Stimulated activated CD4-positive, alpha-beta T cell treated with anti-CD3 and anti-CD28 coated beads, Interleukin-12 subunit alpha, Interleukin-12 subunit beta, amount 100 ng/mL, for 24 hours (primary cell): Measurements from ENCODE around the gene PHLPP1.

ENCODE experiments used
- DNase-seq, 2 experiments: peaks; one replicate each; pipeline ENCODE4 v3.0.0-alpha.2; 2020; ENCODE audit warnings: low read depth in 2 of 2

Gene PHLPP1

DNA sequence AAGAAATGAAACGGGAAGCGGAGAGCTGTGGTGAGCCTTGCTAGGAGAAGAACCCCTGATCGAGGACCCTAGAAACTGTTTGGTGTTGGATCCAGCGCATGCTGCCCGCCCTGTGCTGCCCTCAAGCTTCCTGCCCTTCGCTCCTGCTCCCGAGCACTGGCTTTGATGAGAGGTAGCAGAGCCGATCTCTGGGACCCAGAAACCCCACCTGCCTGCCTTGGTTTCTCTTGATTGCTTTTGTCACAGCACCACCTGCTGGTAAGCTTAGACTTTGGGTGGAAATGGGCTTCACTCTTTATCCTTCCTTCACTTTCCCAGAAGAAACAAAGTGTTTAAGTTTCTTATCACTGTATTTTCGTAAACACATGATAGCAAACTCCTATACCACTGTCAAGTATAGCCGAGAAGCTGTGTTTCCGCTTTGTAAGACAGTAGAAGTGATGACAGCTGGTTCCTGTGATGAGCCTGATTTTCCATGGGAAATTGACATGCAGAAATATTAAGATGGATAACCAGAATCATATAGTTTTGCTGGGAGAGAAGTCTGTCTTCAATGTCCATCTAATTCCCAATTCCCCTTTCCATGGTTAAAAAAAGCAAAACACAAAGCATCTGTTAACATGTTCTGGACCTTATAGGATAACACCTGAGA, 267.4 kb downstream of the PHLPP1 start:
- DNase-seq = peak; percentile 18 to 38

DNA sequence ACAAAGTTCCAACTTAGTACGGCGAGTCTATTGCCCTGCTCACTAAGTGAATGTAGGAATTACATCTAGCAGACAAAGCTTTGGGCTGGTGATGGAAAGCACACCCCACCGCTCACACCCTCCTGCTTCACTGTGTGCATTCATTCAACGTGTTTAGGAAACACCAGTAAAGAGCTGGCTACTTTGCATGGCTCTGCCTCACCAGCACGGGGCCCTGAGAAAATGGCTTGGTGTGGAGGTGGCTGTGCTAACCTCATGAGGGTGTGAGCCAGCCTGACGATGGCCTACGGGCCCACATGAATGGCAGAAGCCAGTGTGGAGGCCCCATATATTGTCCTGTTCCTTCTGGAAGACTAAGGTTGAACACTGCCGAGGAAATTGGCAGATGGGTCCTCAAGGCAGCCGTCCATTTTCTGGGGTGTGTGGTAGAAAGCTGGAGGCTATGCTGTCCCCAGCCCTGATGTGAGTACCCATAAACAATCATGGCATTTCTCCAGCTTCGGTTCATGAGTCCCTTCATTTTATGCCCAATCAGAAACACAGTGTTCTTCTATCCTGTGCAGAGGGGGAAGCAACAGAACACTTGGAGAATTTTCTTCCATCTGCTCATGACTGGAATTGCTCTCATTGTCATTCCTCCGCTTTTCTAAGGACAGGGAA, 269.4 kb downstream of the PHLPP1 start:
- no peak for DNase-seq

DNA sequence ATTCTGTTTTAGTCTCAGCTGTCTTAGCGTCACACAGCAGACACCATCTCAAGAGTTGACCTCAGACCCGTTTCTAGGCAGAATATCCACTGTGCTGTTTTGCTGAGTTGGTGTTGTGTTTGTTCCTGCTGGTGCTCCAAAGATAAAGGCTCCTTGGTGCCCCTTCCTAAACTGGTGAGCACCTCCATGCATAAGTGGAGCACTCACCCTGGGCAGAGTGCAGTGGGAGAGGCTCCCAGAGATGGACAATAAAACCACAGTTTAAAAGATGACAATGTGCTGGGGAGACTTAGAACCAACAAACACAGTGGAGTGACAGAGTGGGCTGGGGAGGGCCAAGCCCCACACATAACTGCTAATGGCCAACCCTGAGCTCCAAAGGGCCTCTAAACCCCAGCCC, 271.1 kb downstream of the PHLPP1 start:
- DNase-seq = no peak

DNA sequence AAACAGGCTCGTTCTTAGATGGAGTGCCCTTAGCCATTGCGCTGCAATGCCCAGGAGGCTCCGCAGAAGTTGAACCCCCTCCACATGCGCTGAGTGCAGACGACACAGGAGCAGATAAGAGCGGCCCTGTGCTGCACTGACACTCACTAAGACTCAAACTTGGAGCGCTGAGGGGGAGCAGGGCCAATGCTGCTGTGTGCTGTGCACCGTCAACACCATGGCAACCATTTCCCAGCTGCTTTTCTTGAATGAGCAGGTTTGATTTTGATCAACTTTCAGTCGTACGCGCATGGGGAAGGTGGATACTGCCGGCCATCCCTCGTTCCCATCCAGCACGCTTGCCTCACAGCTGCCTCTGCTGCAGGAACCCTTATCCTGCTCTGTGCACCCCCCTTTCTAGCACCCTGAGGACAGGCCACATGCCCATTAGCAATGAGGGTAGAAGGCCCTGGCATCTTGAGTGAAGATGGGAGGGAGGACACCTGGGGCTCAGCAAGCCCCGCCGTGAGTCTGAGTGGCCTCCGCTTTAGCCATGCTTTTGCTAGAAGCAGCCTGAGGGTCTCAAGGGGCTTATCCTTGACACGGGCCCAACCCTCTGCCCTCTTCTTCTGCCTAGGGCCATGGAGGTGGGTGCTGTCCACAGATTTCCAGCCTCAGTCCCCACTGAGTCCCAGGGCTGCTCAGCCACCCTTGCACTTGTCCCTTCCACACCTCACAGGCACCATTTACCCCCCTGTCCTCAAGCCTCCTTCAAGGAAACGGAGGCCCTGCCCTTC, 271.9 kb downstream of the PHLPP1 start:
- DNase-seq = no peak

DNA sequence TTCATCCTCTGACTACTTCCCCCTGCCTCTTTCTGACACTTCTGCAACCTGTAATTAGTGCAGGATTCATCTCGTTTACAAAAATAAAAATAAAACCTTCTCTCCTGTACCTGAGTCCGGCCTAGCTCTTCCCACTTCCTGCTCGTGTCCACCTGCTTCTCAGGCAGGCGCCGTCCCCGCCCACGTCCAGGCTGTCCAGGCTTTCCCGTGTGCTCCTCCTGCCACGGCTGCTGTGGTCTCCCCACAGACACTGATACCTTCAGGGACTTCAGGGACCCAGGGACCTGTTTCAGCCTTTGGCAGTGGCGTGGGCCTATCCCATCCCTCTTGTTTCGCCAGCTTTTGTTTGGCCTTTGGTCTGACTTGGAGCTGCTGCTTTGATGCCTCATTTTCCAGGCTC, 272.5 kb downstream of the PHLPP1 start:
- DNase-seq = no peak

DNA sequence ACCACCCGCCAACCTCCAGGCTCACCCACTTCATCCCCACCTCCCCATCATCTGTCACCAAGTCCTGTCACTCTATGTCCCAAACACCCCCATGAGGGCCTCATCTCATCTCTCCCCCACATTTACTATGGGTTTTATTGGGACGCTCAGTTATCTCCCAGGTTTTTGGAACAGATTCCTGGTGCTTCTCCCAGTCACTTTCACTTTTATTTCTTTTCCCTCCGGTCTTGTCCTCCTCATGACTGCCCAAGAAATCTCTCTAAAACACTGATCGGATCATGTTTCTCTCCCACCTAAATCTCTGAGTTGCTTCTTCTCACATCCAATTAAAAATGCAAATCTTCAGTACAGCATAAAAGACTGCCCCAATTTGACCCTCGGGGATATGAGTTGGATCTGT, 273.1 kb downstream of the PHLPP1 start:
- no peak for DNase-seq

DNA sequence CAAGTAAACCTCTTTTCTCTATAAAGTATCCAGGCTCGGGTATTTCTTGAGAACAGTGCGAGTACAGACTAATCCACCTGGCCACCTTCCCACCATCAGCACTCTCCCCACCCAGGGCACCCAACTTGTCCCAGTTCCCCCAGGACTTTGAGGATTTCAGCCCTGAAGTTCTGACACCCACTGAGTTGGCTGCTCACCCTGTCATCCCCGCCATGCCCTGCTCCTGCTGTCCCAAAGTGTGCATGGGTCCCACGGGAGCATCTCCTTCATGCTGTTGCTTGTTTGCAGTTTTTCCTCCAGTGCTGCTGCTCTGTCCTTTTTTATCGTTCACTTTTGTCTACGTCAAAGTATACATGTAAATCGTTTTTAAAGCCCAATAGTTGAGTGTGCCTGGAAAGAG, 273.9 kb downstream of the PHLPP1 start:
- no peak for DNase-seq

DNA sequence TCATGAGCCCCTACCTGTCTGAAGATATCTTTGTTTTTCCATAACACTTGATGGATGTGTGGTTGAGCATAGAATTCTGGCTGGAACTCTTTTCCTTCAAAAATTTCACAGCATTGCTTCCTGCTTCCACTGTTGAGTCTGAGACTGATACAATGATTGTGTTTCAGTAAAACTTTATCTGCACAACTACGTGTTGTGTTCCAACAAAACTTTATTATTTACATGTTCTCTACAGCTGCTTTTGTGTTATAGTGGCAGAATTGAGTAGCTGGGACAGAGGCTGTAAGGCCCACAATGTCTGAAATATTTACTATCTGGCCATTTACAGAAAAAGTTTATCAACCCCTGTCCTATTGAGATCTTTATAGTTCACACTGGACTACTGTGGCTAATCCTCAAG, 275.3 kb downstream of the PHLPP1 start:
- no peak for DNase-seq

DNA sequence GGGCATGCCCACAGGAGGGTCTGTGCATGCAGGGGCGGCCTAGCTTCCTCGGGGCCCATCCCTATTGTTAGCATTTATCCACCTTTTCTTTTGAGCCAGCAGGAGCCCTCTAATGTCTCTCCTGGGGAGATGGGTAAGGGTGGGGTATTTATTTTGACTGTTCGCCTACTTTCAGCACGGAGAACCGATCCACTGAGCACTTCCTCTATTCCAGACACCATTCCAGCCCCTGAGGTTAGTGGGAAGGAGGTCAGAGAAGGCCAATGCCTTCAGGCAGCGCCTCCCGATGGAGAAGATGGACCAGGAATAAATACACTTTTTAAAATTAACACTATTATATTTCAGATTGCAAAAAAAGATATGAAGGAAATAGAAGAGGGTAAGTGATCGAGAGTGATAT, 276.0 kb downstream of the PHLPP1 start:
- DNase-seq = no peak

DNA sequence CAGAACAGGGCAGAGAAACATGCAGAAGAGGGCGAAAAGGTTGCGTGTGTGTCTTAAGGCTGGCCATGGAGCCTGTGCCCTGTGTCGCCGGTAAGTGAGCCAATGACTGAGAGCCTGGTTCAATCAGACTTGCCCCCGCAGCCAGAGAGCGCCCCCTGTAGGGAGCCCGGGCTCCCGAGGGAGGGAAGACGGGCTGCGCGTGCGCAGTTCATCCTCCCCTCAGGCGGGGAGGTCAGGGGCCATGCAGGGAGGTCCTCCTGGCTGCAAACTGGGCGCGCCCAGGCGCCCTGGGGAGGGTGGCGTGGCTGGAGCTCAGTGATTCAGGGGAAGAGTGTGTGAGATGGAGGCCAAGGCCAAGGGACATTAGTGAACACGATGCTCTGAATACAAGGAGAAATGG, 276.6 kb downstream of the PHLPP1 start:
- no peak for DNase-seq

DNA sequence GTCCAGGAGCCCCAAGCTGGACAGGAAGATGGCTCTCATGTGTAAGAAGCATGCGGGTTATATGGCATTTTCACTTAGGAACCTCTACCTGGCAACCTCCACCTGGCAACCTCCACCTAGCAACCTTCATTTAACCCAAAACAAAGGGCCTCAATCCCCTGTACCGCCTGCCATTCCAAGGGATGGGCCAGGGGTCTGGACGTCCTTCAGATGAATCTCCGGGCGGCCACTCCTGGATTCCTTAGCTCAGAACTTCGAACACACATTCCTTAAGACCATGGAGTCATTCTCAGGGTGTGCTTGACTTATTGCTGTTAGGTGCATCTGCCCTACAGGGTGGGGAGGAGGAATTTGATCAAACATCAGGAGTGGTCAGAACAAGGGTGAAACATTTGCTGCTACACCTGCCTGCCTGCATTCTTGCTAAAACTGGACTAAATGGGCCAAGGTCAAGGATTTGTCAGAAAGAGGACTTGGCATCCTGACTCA, 277.6 kb downstream of the PHLPP1 start:
- DNase-seq = no peak

DNA sequence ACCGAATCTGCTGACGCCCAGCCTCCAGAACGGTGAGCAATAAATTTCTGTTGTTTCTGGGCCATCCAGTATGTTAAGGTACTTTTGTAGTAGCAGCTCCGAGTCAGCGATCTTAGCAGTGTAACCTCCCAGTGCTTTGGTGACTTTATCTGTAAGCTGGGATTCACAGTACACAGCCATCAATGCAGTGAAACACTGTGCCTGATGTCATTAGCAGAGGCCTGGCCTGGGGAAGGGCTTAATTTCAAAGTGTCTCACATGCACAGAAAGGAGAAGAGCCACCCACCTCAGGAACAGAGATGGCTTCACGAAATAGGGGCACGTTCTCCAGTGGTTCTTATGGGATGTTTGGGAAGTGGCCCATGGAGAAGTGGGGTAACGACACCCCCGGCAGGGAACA, 281.2 kb downstream of the PHLPP1 start:
- no peak for DNase-seq

DNA sequence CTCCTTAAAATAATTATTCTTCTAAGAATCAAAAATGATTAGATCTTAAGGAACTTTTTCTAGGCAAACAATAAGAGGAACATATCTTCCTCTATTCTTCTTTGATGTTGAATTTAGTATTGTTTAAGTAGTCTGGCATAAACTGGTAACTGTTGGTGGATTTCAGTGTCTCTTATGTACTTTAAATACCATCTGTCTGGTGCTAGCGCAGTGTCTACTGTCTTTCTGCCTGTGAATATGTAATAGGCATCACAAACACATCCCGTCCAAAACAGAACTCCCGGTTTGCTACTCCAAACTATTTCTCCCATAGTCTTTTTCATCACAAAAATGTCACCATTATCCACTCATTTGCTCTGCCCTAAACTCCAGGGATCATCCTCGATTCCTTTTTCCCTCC, 281.7 kb downstream of the PHLPP1 start:
- no peak for DNase-seq

DNA sequence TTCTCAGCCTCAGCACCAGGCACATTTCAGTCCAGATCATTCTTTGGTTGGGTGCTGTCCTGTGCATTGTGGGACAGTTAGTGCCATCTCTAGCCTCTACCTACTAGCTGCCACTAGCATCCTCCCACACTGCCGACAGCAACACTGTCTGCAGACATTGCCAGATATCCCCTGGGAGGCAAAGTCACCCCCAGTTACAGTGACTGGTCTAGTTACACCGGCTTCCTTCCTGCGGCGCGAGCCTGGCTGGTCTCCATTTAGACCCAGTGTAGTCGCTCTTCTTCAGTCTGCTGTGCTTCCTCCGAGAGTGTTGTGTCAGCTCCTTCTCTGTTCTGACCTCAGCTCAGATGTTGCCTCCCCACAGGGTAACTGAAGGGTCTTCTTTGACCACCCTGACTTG, 283.1 kb downstream of the PHLPP1 start:
- DNase-seq = no peak

DNA sequence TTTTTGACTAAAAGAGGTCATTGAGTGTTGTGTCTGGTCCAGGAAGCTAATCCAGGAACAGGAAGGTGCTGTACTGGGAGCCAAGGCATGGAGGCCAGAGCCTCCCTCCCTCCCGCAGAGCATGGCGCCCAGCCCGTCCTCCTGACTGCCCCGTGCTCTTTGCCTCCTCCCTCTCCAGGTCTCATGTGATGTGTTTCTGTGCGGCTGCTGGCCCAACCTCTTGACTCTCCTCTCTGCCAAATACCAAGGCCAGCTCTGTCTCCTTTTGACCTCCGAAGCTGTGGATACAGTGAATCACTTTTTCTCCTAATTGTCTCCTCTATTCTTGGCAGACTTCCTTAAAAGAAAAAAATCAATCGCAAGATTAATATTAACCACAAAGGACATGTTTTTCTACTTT, 284.1 kb downstream of the PHLPP1 start:
- DNase-seq = no peak

DNA sequence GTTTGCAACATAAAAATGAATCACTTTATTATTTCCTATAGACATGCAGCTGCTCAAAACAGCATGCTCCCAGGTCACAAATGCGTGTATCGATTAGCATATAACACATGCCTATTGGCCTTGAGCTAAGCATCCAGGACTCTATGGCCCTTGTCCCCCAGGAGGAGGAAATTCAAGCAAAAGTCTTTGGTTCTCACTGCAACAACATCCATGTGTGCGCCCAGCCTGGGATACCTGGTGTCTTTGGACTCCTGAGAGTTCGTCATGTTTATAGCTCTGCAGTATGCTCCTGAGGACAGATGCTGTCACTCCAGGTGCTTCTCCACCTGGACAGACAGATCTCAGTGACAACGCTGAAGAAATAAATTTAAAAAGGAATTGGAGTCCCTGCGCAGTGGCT, 284.6 kb downstream of the PHLPP1 start:
- no peak for DNase-seq

DNA sequence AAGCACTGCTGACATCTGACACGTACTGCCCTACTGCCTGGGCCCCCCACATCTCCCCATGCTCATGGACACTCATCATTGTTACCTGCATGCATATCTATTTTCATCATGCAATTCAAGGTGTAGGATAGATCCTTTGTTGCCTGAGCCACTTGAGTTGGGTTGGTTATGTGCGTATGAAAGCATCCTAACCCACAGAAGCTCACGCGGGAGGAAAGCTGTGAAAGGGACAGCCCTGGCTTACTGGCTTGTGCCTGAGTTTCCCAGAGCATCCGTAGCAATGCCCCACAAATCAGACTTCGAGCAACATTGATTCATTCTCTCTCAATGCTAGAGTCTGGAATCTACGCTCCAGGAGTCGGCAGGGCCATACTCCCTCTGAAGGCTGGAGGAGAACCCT, 285.5 kb downstream of the PHLPP1 start:
- DNase-seq = no peak

DNA sequence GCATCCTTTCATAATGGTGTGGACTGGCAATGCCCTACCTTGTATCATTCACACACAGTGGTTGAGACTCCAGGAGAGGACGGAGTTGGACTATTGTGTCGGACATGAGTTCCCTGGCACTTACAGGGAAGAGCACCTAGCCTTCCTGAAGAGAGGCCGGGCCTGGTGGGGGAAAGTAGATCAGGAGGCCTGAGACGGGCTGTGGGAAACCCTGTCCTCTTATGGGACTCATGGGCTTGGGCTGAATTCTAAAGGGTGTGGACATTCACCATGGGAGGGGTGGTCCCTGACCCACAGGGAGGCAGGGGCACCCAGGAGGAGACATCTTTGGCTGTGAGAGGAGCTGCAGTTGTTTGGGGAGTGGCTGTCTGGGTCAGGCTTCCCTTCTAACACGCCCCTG, 286.5 kb downstream of the PHLPP1 start:
- no peak for DNase-seq

DNA sequence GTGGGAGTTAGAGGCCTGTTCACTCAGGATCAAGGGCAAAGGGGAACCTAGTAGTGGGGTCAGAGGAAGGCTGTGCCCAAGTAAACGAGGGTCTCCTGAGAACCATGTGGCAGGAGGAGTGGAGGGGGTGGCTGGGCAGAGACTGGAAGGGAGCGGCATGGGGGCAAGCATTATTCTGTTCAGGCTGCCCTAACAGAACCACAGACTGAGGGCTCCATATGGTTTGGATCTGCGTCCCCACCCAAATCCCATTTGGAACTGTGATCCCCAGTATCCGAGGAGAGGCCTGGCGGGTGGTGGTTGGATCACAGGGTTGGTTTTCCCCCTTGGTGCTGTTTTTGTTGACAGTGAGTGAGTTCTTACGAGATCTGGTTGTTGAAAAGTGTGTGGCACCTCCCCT, 287.0 kb downstream of the PHLPP1 start:
- DNase-seq = no peak

DNA sequence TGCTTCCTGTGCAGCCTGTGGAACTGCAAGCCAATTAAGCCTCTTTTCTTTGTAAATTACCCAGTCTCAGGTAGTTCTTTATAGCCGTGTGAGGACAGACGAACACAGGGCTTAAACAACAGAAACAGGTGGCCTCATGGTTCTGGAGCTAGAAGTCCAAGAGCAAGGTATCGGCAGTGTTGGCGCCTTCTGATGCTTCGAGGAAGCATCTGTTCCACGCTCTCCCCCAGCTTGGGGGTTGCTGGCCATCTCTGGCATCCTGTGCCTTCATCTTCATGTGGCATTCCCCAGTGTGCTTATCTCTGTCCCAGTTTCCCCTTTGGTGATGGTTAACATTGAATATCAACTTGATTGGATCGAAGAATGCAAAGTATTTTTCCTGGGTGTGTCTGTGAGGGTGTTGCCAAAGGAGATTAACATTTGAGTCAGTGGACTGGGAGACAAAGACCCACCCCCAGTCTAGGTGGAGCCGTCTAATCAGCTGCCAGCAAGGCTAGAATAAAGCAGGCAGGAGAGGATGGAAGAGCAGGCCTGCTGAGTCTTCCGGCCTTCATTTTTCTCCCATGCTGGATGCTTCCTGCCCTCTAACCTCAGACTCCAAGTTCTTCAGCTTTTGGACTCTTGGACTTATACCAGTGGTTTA, 287.6 kb downstream of the PHLPP1 start:
- DNase-seq = no peak

DNA sequence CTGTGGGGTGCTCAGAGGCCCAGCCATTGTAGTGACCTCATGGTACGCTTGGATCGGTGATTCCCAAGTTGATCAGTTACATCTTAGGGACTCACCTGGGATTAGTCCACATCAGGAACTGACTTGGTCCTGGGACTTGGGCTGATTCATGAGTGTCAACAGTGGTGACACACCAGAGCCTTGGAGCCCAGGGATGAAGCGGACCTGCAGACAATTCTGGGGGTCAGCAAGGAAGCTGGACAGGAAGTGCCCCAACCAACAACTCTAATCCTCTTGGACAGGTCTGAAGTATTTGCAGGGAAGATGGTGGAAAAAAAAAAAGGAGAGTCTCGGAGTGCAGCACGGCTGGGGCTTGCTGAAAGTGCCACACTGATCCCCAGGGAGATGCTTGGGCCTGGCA, 288.6 kb downstream of the PHLPP1 start:
- DNase-seq = no peak

DNA sequence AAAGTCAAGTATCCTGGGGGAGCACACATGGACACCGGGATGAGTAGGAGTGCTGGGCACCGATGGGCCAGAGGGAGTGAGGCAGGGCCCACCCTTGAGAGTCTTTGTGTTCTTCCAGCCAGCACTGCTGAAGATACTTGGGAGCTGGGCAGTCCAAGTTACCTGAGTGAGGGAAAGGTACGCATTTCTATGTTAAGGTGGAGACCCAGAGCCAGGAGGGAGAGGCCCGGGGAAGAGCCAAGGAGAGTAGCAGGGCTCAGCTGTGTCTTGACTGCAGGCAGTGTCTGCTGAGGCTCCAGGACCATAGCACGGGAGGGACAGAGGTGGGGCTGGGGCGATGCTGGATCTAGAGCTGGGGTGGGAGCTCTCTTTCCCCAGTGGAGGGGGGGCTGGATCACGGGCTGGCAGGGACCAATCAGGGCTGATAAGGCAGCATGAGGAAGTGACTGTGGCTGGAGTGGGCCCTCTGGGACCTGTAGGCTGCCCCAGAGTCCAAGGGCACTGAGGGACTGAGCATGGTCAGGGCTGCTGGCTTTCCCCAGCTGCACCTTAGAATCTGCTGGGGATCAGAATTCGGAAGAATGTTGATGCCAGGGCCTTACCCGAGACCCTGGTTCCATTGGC, 289.2 kb downstream of the PHLPP1 start:
- DNase-seq = no peak
